ENCODE data around the gene CLIC5.

CLIC5 gene

GRCh38 chr6:46026307-46026706 lies 10.6 kb upstream of the CLIC5 start:
- H3K4ac ChIP-seq (ENCODE audit: low read depth, low read length), result no peak overlapping the region
- no CpG with 5 or more reads among the region's 2 CpGs for WGBS (ENCODE audit: extremely low coverage, insufficient coverage, low lambda C conversion rate)

GRCh38 chr6:46025573-46025972 lies 9.9 kb upstream of the CLIC5 start:
- no peaks in the 10 kb centered on the region for H3K27me3 ChIP-seq (ENCODE audit: insufficient read depth, low read length, poor library complexity)
- no peak overlapping the region for H4K8ac ChIP-seq (ENCODE audit: low read depth, low read length)
- H3K27ac ChIP-seq (ENCODE audit: low read depth, low read length), result no peak overlapping the region
- H3K79me1 ChIP-seq (ENCODE audit: low read length), result no peaks in the 10 kb centered on the region
- H3K56ac ChIP-seq (ENCODE audit: low read length), result no peak overlapping the region
- no peak overlapping the region for H3K4ac ChIP-seq (ENCODE audit: low read depth, low read length)
- no peak for DNase-seq
- H2BK120ac ChIP-seq (ENCODE audit: low read depth, low read length), result no peak overlapping the region
- H3K4me1 ChIP-seq (ENCODE audit: control insufficient read depth, low read depth, low read length), result no peaks in the 10 kb centered on the region
- no peaks in the 10 kb centered on the region for H3K79me2 ChIP-seq (ENCODE audit: control insufficient read depth, insufficient read depth, low read length)
- H2BK15ac ChIP-seq (replicated peaks; ENCODE audit: low read depth), result no peak overlapping the region
- H3K4me2 ChIP-seq (ENCODE audit: low read length), result no peak overlapping the region
- no peak overlapping the region for H3K23ac ChIP-seq (ENCODE audit: low read length)
- H3K36me3 ChIP-seq (ENCODE audit: control insufficient read depth, insufficient read depth, low read length), result no peaks in the 10 kb centered on the region
- no peak overlapping the region for H3K9ac ChIP-seq (ENCODE audit: low read length)
- no peak overlapping the region for H3K4me3 ChIP-seq (ENCODE audit: low read length)
- H3K18ac ChIP-seq (ENCODE audit: low read length), result no peak overlapping the region
- H4K5ac ChIP-seq (ENCODE audit: low read length), result no peak overlapping the region
- no peak overlapping the region for H2AK5ac ChIP-seq (ENCODE audit: low read length)
- no CpG with 5 or more reads among the region's 4 CpGs for WGBS (ENCODE audit: extremely low coverage, insufficient coverage, low lambda C conversion rate)
- H2BK5ac ChIP-seq (ENCODE audit: low read length), result no peak overlapping the region

More at GRCh38 chr6:46026307-46026706, 10.6 kb upstream of the CLIC5 start:
- Histone ChIP-seq H3K18ac (ENCODE audit: low read length) (no peak overlapping the region), H3K27ac (ENCODE audit: low read depth, low read length) (no peak overlapping the region), H3K4me1 (ENCODE audit: control insufficient read depth, low read depth, low read length) (no peaks in the 10 kb centered on the region), H3K27me3 (ENCODE audit: insufficient read depth, low read length, poor library complexity) (no peaks in the 10 kb centered on the region), H3K36me3 (ENCODE audit: control insufficient read depth, insufficient read depth, low read length) (no peaks in the 10 kb centered on the region), H4K5ac (ENCODE audit: low read length) (no peak overlapping the region), H3K79me1 (ENCODE audit: low read length) (no peaks in the 10 kb centered on the region), H2BK120ac (ENCODE audit: low read depth, low read length) (no peak overlapping the region), H4K8ac (ENCODE audit: low read depth, low read length) (no peak overlapping the region), H2BK15ac (replicated peaks; ENCODE audit: low read depth) (no peak overlapping the region), H3K9ac (ENCODE audit: low read length) (no peak overlapping the region), H2BK5ac (ENCODE audit: low read length) (no peak overlapping the region), H3K56ac (ENCODE audit: low read length) (no peak overlapping the region), H3K4me2 (ENCODE audit: low read length) (no peak overlapping the region), H2AK5ac (ENCODE audit: low read length) (no peak overlapping the region), H3K4me3 (ENCODE audit: low read length) (no peak overlapping the region), H3K79me2 (ENCODE audit: control insufficient read depth, insufficient read depth, low read length) (no peaks in the 10 kb centered on the region), H3K23ac (ENCODE audit: low read length) (no peak overlapping the region)
- no peak for DNase-seq

GRCh38 chr6:46024124-46024769 lies 8.6 kb upstream of the CLIC5 start:
- WGBS (ENCODE audit: extremely low coverage, insufficient coverage, low lambda C conversion rate), result no CpG with 5 or more reads among the region's 1 CpG
- no peak for DNase-seq
- Histone ChIP-seq H3K56ac (ENCODE audit: low read length) (no peak overlapping the region), H2BK120ac (ENCODE audit: low read depth, low read length) (no peak overlapping the region), H3K79me1 (ENCODE audit: low read length) (no peaks in the 10 kb centered on the region), H4K8ac (ENCODE audit: low read depth, low read length) (no peak overlapping the region), H3K27me3 (ENCODE audit: insufficient read depth, low read length, poor library complexity) (no peaks in the 10 kb centered on the region), H2BK15ac (replicated peaks; ENCODE audit: low read depth) (no peak overlapping the region), H4K5ac (ENCODE audit: low read length) (no peak overlapping the region), H3K4me3 (ENCODE audit: low read length) (no peak overlapping the region), H3K4me1 (ENCODE audit: control insufficient read depth, low read depth, low read length) (no peaks in the 10 kb centered on the region), H3K4me2 (ENCODE audit: low read length) (no peak overlapping the region), H3K18ac (ENCODE audit: low read length) (no peak overlapping the region), H2AK5ac (ENCODE audit: low read length) (no peak overlapping the region), H3K23ac (ENCODE audit: low read length) (no peak overlapping the region), H3K4ac (ENCODE audit: low read depth, low read length) (no peak overlapping the region), H2BK5ac (ENCODE audit: low read length) (no peak overlapping the region), H3K27ac (ENCODE audit: low read depth, low read length) (no peak overlapping the region), H3K79me2 (ENCODE audit: control insufficient read depth, insufficient read depth, low read length) (no peaks in the 10 kb centered on the region), H3K9ac (ENCODE audit: low read length) (no peak overlapping the region), H3K36me3 (ENCODE audit: control insufficient read depth, insufficient read depth, low read length) (no peaks in the 10 kb centered on the region)

- Histone ChIP-seq H2BK5ac (ENCODE audit: low read length) (no peak overlapping the region), H3K9ac (ENCODE audit: low read length) (no peak overlapping the region), H4K8ac (ENCODE audit: low read depth, low read length) (no peak overlapping the region), H4K5ac (ENCODE audit: low read length) (no peak overlapping the region), H3K36me3 (ENCODE audit: control insufficient read depth, insufficient read depth, low read length) (no peaks in the 10 kb centered on the region), H2BK120ac (ENCODE audit: low read depth, low read length) (no peak overlapping the region), H3K4me2 (ENCODE audit: low read length) (no peak overlapping the region), H3K18ac (ENCODE audit: low read length) (no peak overlapping the region), H3K23ac (ENCODE audit: low read length) (no peak overlapping the region), H3K79me2 (ENCODE audit: control insufficient read depth, insufficient read depth, low read length) (no peaks in the 10 kb centered on the region), H3K79me1 (ENCODE audit: low read length) (no peaks in the 10 kb centered on the region), H2BK15ac (replicated peaks; ENCODE audit: low read depth) (no peak overlapping the region), H3K4me1 (ENCODE audit: control insufficient read depth, low read depth, low read length) (no peaks in the 10 kb centered on the region), H3K4ac (ENCODE audit: low read depth, low read length) (no peak overlapping the region), H3K27ac (ENCODE audit: low read depth, low read length) (no peak overlapping the region), H3K27me3 (ENCODE audit: insufficient read depth, low read length, poor library complexity) (no peaks in the 10 kb centered on the region), H2AK5ac (ENCODE audit: low read length) (no peak overlapping the region), H3K4me3 (ENCODE audit: low read length) (no peak overlapping the region), H3K56ac (ENCODE audit: low read length) (no peak overlapping the region)
- DNase-seq, result no peak
- WGBS (ENCODE audit: extremely low coverage, insufficient coverage, low lambda C conversion rate), result no CpG with 5 or more reads among the region's 3 CpGs
Measured at GRCh38 chr6:46023216-46023915, 7.7 kb upstream of the CLIC5 start.

- Histone ChIP-seq H3K27ac (ENCODE audit: low read depth, low read length) (no peak overlapping the region), H2AK5ac (ENCODE audit: low read length) (no peak overlapping the region), H3K27me3 (ENCODE audit: insufficient read depth, low read length, poor library complexity) (no peaks in the 10 kb centered on the region), H3K79me1 (ENCODE audit: low read length) (no peaks in the 10 kb centered on the region), H3K4me2 (ENCODE audit: low read length) (no peak overlapping the region), H3K4me3 (ENCODE audit: low read length) (no peak overlapping the region), H3K4ac (ENCODE audit: low read depth, low read length) (no peak overlapping the region), H3K9ac (ENCODE audit: low read length) (no peak overlapping the region), H3K4me1 (ENCODE audit: control insufficient read depth, low read depth, low read length) (no peaks in the 10 kb centered on the region), H3K79me2 (ENCODE audit: control insufficient read depth, insufficient read depth, low read length) (no peaks in the 10 kb centered on the region), H3K23ac (ENCODE audit: low read length) (no peak overlapping the region), H4K5ac (ENCODE audit: low read length) (no peak overlapping the region), H2BK5ac (ENCODE audit: low read length) (no peak overlapping the region), H2BK120ac (ENCODE audit: low read depth, low read length) (no peak overlapping the region), H3K18ac (ENCODE audit: low read length) (no peak overlapping the region), H2BK15ac (replicated peaks; ENCODE audit: low read depth) (no peak overlapping the region), H4K8ac (ENCODE audit: low read depth, low read length) (no peak overlapping the region), H3K56ac (ENCODE audit: low read length) (no peak overlapping the region), H3K36me3 (ENCODE audit: control insufficient read depth, insufficient read depth, low read length) (no peaks in the 10 kb centered on the region)
- no peak for DNase-seq
- WGBS (ENCODE audit: extremely low coverage, insufficient coverage, low lambda C conversion rate), result no CpG with 5 or more reads among the region's 5 CpGs
Measured at GRCh38 chr6:46022106-46022948, 6.7 kb upstream of the CLIC5 start.

Measured in mesendoderm (in vitro differentiated cells).